Kidney (tissue), 14 donors: ENCODE measurements around the gene TSPAN31. TPM values are rescaled to one million over a fixed set of nuclear protein-coding genes. Genes with fewer than 3 reads are reported as not detected.
A peak's percentile ranks its signal among the peaks of the same experiment; 100 is the strongest.

Experiments
- DNase-seq, 5 donors: peaks; one replicate each; pipeline ENCODE4 v3.0.0-alpha.2; 2013 to 2020
- FAIRE-seq: peaks from 2 replicates; lab custom pipeline; 2012; peaks lifted over from hg19 to GRCh38; lab: Jason Lieb, UNC
- H3K27ac ChIP-seq, 2 donors: one replicate each; pipeline ENCODE4 v1.7.0; 2013; ENCODE audit warnings: low read depth in 2 of 2, low read length in 2 of 2, inconsistent platforms in 1 of 2
- H3K27me3 ChIP-seq: one replicate; pipeline ENCODE4 v1.7.1; 2013; ENCODE audit warnings: low read length, inconsistent platforms; ENCODE audit not compliant: control insufficient read depth, insufficient read depth
- H3K36me3 ChIP-seq, 3 donors: one replicate each; pipeline versions ENCODE4 v1.7.0 to v1.7.1; 2013; ENCODE audit warnings: low read length in 3 of 3, control low read depth in 1 of 3, inconsistent platforms in 1 of 3; ENCODE audit not compliant: insufficient read depth in 3 of 3, control insufficient read depth in 2 of 3
- H3K4me1 ChIP-seq, 3 donors: one replicate each; pipeline versions ENCODE4 v1.7.0 to v1.7.1; 2013; ENCODE audit warnings: low read length in 3 of 3, inconsistent platforms in 1 of 3, low read depth in 1 of 3; ENCODE audit not compliant: control insufficient read depth in 2 of 3, insufficient read depth in 2 of 3
- H3K4me3 ChIP-seq, 3 donors: one replicate each; pipeline versions ENCODE4 v1.7.0 to v1.8.1; 2013; ENCODE audit warnings: low read length in 3 of 3, control low read depth in 1 of 3, inconsistent platforms in 1 of 3
- H3K9ac ChIP-seq, 3 donors: one replicate each; pipeline versions ENCODE4 v1.7.0 to v1.7.1; 2013; ENCODE audit warnings: low read length in 3 of 3, control low read depth in 1 of 3, inconsistent platforms in 1 of 3
- H3K9me3 ChIP-seq, 3 donors: one replicate each; pipeline versions ENCODE4 v1.7.0 to v1.7.1; 2013; ENCODE audit warnings: low read length in 3 of 3, control low read depth in 1 of 3, inconsistent platforms in 1 of 3; ENCODE audit not compliant: control insufficient read depth in 2 of 3, insufficient read depth in 1 of 3
- CTCF ChIP-seq: IDR thresholded peaks from 3 replicates; pipeline ENCODE4 v1.5.1; 2012; ENCODE audit warnings: mild to moderate bottlenecking, moderate library complexity, borderline replicate concordance; ENCODE audit not compliant: insufficient read depth; ENCODE audit errors: extremely low read depth
- intact Hi-C: fragments of 100-400 bp; cut with DNase I; formaldehyde crosslinking; loops from one replicate; pipeline ENCODE4 v1.11.1; 2022
- polyA plus RNA-seq: library from polyadenylated mRNA; stranded (reverse); fragments of 350-450 nt; fragmentation: Illumina TruSeq; extraction: RNeasy Lipid Tissue Mini Kit (QIAGEN cat#74804); gene quantifications from one replicate; pipeline ENCODE4 v1.2.3, GENCODE V29; 2014; ENCODE audit warnings: low read depth, low replicate concordance; ENCODE audit not compliant: insufficient read depth
- total RNA-seq: library from RNA; stranded (reverse); fragmentation: NEBNext Ultra II Directional; extraction: Animal tissue kit (Norgen Biotek cat#: 25700); gene quantifications from one replicate; pipeline ENCODE4 v1.2.1, GENCODE V29; 2021
- donor health status: control.
- donor health status: control.
- donor health status: control.
- donor health status: control.
- donor health status: control.
- donor health status: DM: yes; HTN: yes; CAD: no.
- donor health status: Normal renal cell carcinoma (clear cell type).

Gene TSPAN31
- total and polyA plus RNA-seq, 2 donors from 2014 or later = 53.3 to 60.1 TPM

DNA sequence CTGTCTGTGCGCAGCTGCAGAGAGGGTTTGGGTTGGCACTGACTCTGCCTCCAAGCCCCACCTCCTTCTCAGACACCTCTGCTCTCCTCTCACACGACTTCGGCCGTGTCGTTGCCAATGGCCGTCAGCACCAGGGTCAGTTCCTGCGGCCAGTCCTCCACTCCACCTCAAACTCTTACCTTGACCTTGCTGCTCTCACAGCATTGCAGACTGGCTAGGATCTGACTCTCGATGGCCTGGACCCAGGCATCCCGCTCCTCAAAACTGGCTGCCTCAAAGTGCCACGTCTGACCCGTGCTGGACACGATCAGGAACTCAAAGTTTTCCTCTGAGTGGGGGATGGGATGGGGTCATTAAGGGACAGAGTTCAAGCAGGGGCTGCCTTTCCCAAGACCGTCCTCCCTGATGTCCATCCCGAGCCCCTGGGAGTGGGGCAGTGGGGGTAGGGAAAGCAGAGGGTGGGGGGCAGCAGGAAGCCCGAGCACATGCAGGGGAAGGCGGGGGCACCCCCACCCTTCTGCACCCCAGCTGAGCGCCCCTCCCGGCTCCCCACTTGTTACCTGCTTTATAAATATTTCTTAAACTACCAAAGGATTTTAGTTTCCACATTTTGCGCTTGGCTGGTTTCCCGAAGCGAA is 17.0 kb upstream of the TSPAN31 start:
- no peak overlapping the region for H3K9ac ChIP-seq
- DNase-seq (peak in 4 of 5 donors; percentile 48 to 74 (median 52)), FAIRE-seq (no peak)
- intact Hi-C loops = no loop called here
- H3K27me3 ChIP-seq = peaks cover 4% of the 10 kb centered on the region
- H3K4me3 ChIP-seq = no peak overlapping the region
- H3K4me1 ChIP-seq = peaks cover 0 to 12% (median 0%) of the 10 kb centered on the region in 3 donors
- H3K9me3 ChIP-seq = no peaks in the 10 kb centered on the region
- no peak overlapping the region for H3K27ac ChIP-seq
- H3K36me3 ChIP-seq = no peaks in the 10 kb centered on the region
- no peak for TF ChIP-seq CTCF

- peak in 1 of 5 donors; percentile 16 for DNase-seq
- no peak for FAIRE-seq
- peaks cover 0 to 12% (median 0%) of the 10 kb centered on the region in 3 donors for H3K4me1 ChIP-seq
- H3K9me3 ChIP-seq = no peaks in the 10 kb centered on the region
- no peak for TF ChIP-seq CTCF
- H3K4me3 ChIP-seq = no peak overlapping the region
- H3K36me3 ChIP-seq = no peaks in the 10 kb centered on the region
- H3K9ac ChIP-seq = no peak overlapping the region
- intact Hi-C loops = no loop called here
- no peak overlapping the region for H3K27ac ChIP-seq
- H3K27me3 ChIP-seq = peaks cover 14% of the 10 kb centered on the region
These were observed 15.5 kb upstream of the TSPAN31 start for GRCh38 chr12:57729321-57729844.

DNA sequence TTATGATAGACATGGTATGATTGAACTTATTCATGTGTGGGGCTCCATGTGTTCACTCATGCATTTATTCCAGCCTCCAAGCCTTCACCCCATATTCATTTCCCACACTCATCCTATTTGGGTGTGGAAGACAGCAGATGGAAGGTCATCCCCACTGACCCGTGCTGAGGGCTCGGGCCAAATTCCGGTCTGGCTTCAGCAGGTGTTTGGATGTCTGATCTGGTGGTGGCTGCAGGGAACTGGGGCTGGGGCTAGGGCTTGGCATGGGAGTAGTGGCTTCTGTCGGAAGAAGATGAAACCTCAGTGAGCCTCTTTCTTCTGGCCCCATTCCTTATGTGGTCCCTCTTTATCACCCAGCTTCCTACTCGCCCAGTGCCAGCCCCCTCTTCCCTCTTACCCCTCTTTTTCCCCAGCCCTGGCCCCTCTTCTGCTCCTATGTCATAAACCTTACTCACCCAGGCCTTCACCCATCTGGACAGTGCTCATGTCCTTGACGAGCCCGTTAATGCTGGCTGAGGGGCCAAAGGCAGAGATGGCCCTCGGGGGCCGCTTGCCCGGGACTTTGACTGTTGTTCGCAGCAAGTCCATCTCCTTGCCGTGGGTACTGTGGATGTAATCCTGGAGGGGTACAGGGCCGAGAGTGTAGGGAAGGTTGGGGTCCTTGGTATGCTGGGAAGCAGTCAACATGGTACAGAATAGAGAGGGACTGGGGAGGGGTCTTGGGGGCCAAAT is 14.3 kb upstream of the TSPAN31 start:
- intact Hi-C loops = no loop called here
- Histone ChIP-seq H3K9ac (no peak overlapping the region), H3K4me1 (peaks cover 0 to 12% (median 0%) of the 10 kb centered on the region in 3 donors), H3K9me3 (no peaks in the 10 kb centered on the region), H3K36me3 (no peaks in the 10 kb centered on the region), H3K4me3 (no peak overlapping the region), H3K27ac (no peak overlapping the region), H3K27me3 (peaks cover 26% of the 10 kb centered on the region)
- peak in 1 of 5 donors; percentile 26 for DNase-seq
- no peak for TF ChIP-seq CTCF
- no peak for FAIRE-seq
